Stimulated activated effector memory CD8-positive, alpha-beta T cell treated with anti-CD3 and anti-CD28 coated beads, Interleukin-12 subunit alpha, Interleukin-12 subunit beta, amount 100 ng/mL, for 72 hours (primary cell): Measurements from ENCODE around the gene KHNYN.

ENCODE experiments used
- ATAC-seq: fragments of 150-1000 bp; cut with Tn5 transposase; 2 replicates; pipeline ENCODE4 v1.10.0; 2021
- DNase-seq, 2 donors: peaks; one replicate each; pipeline ENCODE4 v3.0.0; 2021 to 2022; ENCODE audit warnings: low spot score in 2 of 2
- H3K27ac Mint-ChIP-seq: one replicate; pipeline ENCODE4 v1.8.0; 2022; ENCODE audit warnings: mild to moderate bottlenecking, mixed read lengths
- H3K36me3 Mint-ChIP-seq: one replicate; pipeline ENCODE4 v1.8.0; 2022; ENCODE audit warnings: mild to moderate bottlenecking, mixed read lengths
- H3K4me1 Mint-ChIP-seq: one replicate; pipeline ENCODE4 v1.8.0; 2022; ENCODE audit warnings: mixed read lengths
- H3K4me3 Mint-ChIP-seq: one replicate; pipeline ENCODE4 v1.8.0; 2022; ENCODE audit warnings: mild to moderate bottlenecking, mixed read lengths
- H3K9me3 Mint-ChIP-seq: one replicate; pipeline ENCODE4 v1.8.0; 2022; ENCODE audit warnings: mixed read lengths

KHNYN gene

GRCh38 chr14:24426912-24427536 is 2.7 kb upstream of the KHNYN start:
- peak overlapping the region; percentile 84 for H3K27ac Mint-ChIP-seq
- no peak for ATAC-seq
- H3K36me3 Mint-ChIP-seq: peaks cover 31% of the 10 kb centered on the region
- peaks cover 46% of the 10 kb centered on the region for H3K4me1 Mint-ChIP-seq
- DNase-seq: no peak
- H3K4me3 Mint-ChIP-seq: no peak overlapping the region
- no peaks in the 10 kb centered on the region for H3K9me3 Mint-ChIP-seq

GRCh38 chr14:24427537-24428508 is 1.9 kb upstream of the KHNYN start:
- Mint-ChIP-seq H3K9me3 (no peaks in the 10 kb centered on the region), H3K36me3 (peaks cover 39% of the 10 kb centered on the region), H3K4me1 (peaks cover 49% of the 10 kb centered on the region), H3K27ac (no peak overlapping the region), H3K4me3 (peak overlapping the region; percentile 88)
- DNase-seq (no peak), ATAC-seq (no peak)

- peaks cover 54% of the 10 kb centered on the region for H3K4me1 Mint-ChIP-seq
- no peaks in the 10 kb centered on the region for H3K9me3 Mint-ChIP-seq
- no peak for ATAC-seq
- peaks cover 49% of the 10 kb centered on the region for H3K36me3 Mint-ChIP-seq
- no peak for DNase-seq
- peak overlapping the region; percentile 98 for H3K27ac Mint-ChIP-seq
- peak overlapping the region; percentile 88 for H3K4me3 Mint-ChIP-seq
These were observed 943 bp upstream of the KHNYN start for GRCh38 chr14:24428628-24429394.

- Mint-ChIP-seq H3K9me3 (no peaks in the 10 kb centered on the region), H3K4me3 (peak overlapping the region; percentile 88), H3K27ac (peak overlapping the region; percentile 98), H3K36me3 (peaks cover 63% of the 10 kb centered on the region), H3K4me1 (peaks cover 58% of the 10 kb centered on the region)
- ATAC-seq (peak; percentile 78), DNase-seq (peak; percentile 69 to 83)
These were observed 458 bp downstream of the KHNYN start for GRCh38 chr14:24430143-24430681.

GRCh38 chr14:24430682-24431568 is 1.2 kb downstream of the KHNYN start:
- DNase-seq (peak; percentile 58 to 85), ATAC-seq (peak; percentile 73)
- Mint-ChIP-seq H3K27ac (peak overlapping the region; percentile 98), H3K4me1 (peaks cover 58% of the 10 kb centered on the region), H3K4me3 (peak overlapping the region; percentile 88), H3K36me3 (peaks cover 66% of the 10 kb centered on the region), H3K9me3 (no peaks in the 10 kb centered on the region)

GRCh38 chr14:24431569-24432258 is 2.0 kb downstream of the KHNYN start:
- peak overlapping the region; percentile 98 for H3K27ac Mint-ChIP-seq
- peaks cover 59% of the 10 kb centered on the region for H3K4me1 Mint-ChIP-seq
- peaks cover 73% of the 10 kb centered on the region for H3K36me3 Mint-ChIP-seq
- H3K9me3 Mint-ChIP-seq: no peaks in the 10 kb centered on the region
- peak; percentile 88 to 94 for DNase-seq
- peak; percentile 70 for ATAC-seq
- peak overlapping the region; percentile 88 for H3K4me3 Mint-ChIP-seq

- ATAC-seq (no peak), DNase-seq (peak in 1 of 2 donors; percentile 45)
- peaks cover 65% of the 10 kb centered on the region for H3K4me1 Mint-ChIP-seq
- peaks cover 80% of the 10 kb centered on the region for H3K36me3 Mint-ChIP-seq
- peak overlapping the region; percentile 98 for H3K27ac Mint-ChIP-seq
- no peaks in the 10 kb centered on the region for H3K9me3 Mint-ChIP-seq
- H3K4me3 Mint-ChIP-seq: peak overlapping the region; percentile 88
These were observed 2.7 kb downstream of the KHNYN start for GRCh38 chr14:24432259-24433131.

- Mint-ChIP-seq H3K4me1 (peaks cover 72% of the 10 kb centered on the region), H3K36me3 (peaks cover 96% of the 10 kb centered on the region), H3K4me3 (no peak overlapping the region), H3K27ac (no peak overlapping the region), H3K9me3 (no peaks in the 10 kb centered on the region)
- DNase-seq: no peak
- no peak for ATAC-seq
These were observed 4.3 kb downstream of the KHNYN start for GRCh38 chr14:24434036-24434435.

- H3K27ac Mint-ChIP-seq: peak overlapping the region; percentile 75
These were observed 4.9 kb downstream of the KHNYN start for GRCh38 chr14:24434676-24435075.

GRCh38 chr14:24435192-24435810 is 5.5 kb downstream of the KHNYN start:
- H3K9me3 Mint-ChIP-seq: no peaks in the 10 kb centered on the region
- H3K4me1 Mint-ChIP-seq: peaks cover 78% of the 10 kb centered on the region

More at GRCh38 chr14:24434676-24435075, 4.9 kb downstream of the KHNYN start:
- no peak for ATAC-seq
- H3K36me3 Mint-ChIP-seq: peaks cover 99% of the 10 kb centered on the region
- no peak for DNase-seq
- H3K9me3 Mint-ChIP-seq: no peaks in the 10 kb centered on the region
- H3K4me3 Mint-ChIP-seq: no peak overlapping the region
- H3K4me1 Mint-ChIP-seq: peaks cover 74% of the 10 kb centered on the region

GRCh38 chr14:24435998-24436354 is 6.2 kb downstream of the KHNYN start:
- Mint-ChIP-seq H3K4me3 (no peak overlapping the region), H3K4me1 (peaks cover 82% of the 10 kb centered on the region), H3K9me3 (no peaks in the 10 kb centered on the region), H3K36me3 (peaks cover 100% of the 10 kb centered on the region), H3K27ac (peak overlapping the region; percentile 75)
- no peak for ATAC-seq
- peak in 1 of 2 donors; percentile 40 for DNase-seq

More at GRCh38 chr14:24435192-24435810, 5.5 kb downstream of the KHNYN start:
- no peak overlapping the region for H3K4me3 Mint-ChIP-seq
- H3K36me3 Mint-ChIP-seq: peaks cover 100% of the 10 kb centered on the region
- DNase-seq (peak in 1 of 2 donors; percentile 46), ATAC-seq (no peak)
- H3K27ac Mint-ChIP-seq: peak overlapping the region; percentile 75

GRCh38 chr14:24436355-24437019 is 6.7 kb downstream of the KHNYN start:
- DNase-seq: no peak
- Mint-ChIP-seq H3K4me1 (peaks cover 82% of the 10 kb centered on the region), H3K27ac (peak overlapping the region; percentile 83), H3K36me3 (peaks cover 100% of the 10 kb centered on the region), H3K9me3 (no peaks in the 10 kb centered on the region), H3K4me3 (no peak overlapping the region)
- ATAC-seq: peak; percentile 54
